WTC11 (cell line): ENCODE data around the gene SRPRB. TPM values are rescaled to one million over a fixed set of nuclear protein-coding genes. Genes with fewer than 3 reads are reported as not detected.
"Not testable (repeated sequence)": the region's sequence is repeated elsewhere in the genome, so short reads cannot be mapped to it uniquely, and the experiment has no call there.

ENCODE experiments used
- ATAC-seq: fragments of 200-7000 bp; cut with Tn5 transposase; 2 replicates; pipeline ENCODE4 v1.10.0; 2021; ENCODE audit warnings: mild to moderate bottlenecking, moderate library complexity
- CTCF ChIA-PET: fragments of 300-600 bp; sonication (Branson Sonifier 250); formaldehyde crosslinking; loops from one replicate; lab custom pipeline; 2021; ENCODE audit warnings: antibody characterized with exemption; lab: Charles Lee
- POLR2A ChIA-PET: fragments of 350-600 bp; sonication (Branson Sonifier 250); formaldehyde crosslinking; loops from one replicate; lab custom pipeline; 2021; ENCODE audit warnings: antibody characterized with exemption; lab: Charles Lee
- DNase-seq: peaks from one replicate; pipeline ENCODE4 v3.0.0; 2021; ENCODE audit warnings: low spot score
- H3K27ac Mint-ChIP-seq: 2 replicates; pipeline ENCODE4 v1.8.0; 2021; ENCODE audit warnings: mixed read lengths
- H3K27me3 Mint-ChIP-seq: 2 replicates; pipeline ENCODE4 v1.8.0; 2021; ENCODE audit warnings: low read depth, mild to moderate bottlenecking, moderate library complexity, mixed read lengths
- H3K36me3 Mint-ChIP-seq: 2 replicates; pipeline ENCODE4 v1.8.0; 2021; ENCODE audit warnings: mixed read lengths
- H3K4me1 Mint-ChIP-seq: 2 replicates; pipeline ENCODE4 v1.8.0; 2022; ENCODE audit warnings: mixed read lengths
- H3K4me3 Mint-ChIP-seq: 2 replicates; pipeline ENCODE4 v1.8.0; 2021; ENCODE audit warnings: mild to moderate bottlenecking, moderate library complexity, mixed read lengths
- H3K9me3 Mint-ChIP-seq: 2 replicates; pipeline ENCODE4 v1.8.0; 2021; ENCODE audit warnings: mixed read lengths
- CREM ChIP-seq: sonication (generic); formaldehyde crosslinking; IDR thresholded peaks from 2 replicates; pipeline ENCODE4 v1.8.1; 2022; ENCODE audit warnings: mild to moderate bottlenecking, missing genetic modification reagents, moderate library complexity
- ELF4 ChIP-seq: sonication (generic); formaldehyde crosslinking; IDR thresholded peaks from 2 replicates; pipeline ENCODE4 v1.8.1; 2022; ENCODE audit warnings: low read depth, mild to moderate bottlenecking, moderate library complexity, missing genetic modification reagents
- HMGXB4 ChIP-seq: sonication (generic); formaldehyde crosslinking; IDR thresholded peaks from 2 replicates; pipeline ENCODE4 v1.8.1; 2023; ENCODE audit warnings: mild to moderate bottlenecking, moderate library complexity, missing genetic modification reagents
- JUN ChIP-seq: sonication (generic); formaldehyde crosslinking; IDR thresholded peaks from 2 replicates; pipeline ENCODE4 v1.8.0; 2023; ENCODE audit warnings: mild to moderate bottlenecking, missing genetic modification reagents
- PREB ChIP-seq: sonication (generic); formaldehyde crosslinking; IDR thresholded peaks from 2 replicates; pipeline ENCODE4 v1.8.1; 2022; ENCODE audit warnings: mild to moderate bottlenecking, missing genetic modification reagents, moderate library complexity, borderline replicate concordance
- PRRX2 ChIP-seq: fragments of 250-450 bp; sonication (Bioruptor Pico); IDR thresholded peaks from 2 replicates; pipeline ENCODE4 v1.8.0; 2021; ENCODE audit warnings: mild to moderate bottlenecking
- TP53 ChIP-seq: sonication (generic); formaldehyde crosslinking; IDR thresholded peaks from 2 replicates; pipeline ENCODE4 v1.8.1; 2023; ENCODE audit warnings: mild to moderate bottlenecking, missing genetic modification reagents
- ZNF138 ChIP-seq: sonication (generic); formaldehyde crosslinking; conservative IDR thresholded peaks from 2 replicates; pipeline ENCODE4 v1.8.1; 2022; ENCODE audit warnings: mild to moderate bottlenecking, moderate library complexity, missing genetic modification reagents
- ZNF281 ChIP-seq: sonication (generic); formaldehyde crosslinking; IDR thresholded peaks from 2 replicates; pipeline ENCODE4 v1.8.0; 2023; ENCODE audit warnings: mild to moderate bottlenecking, missing genetic modification reagents
- total RNA-seq: library from RNA; stranded (reverse); gene quantifications from 3 replicates; pipeline ENCODE4 v1.2.3, GENCODE V29; 2021
- TF ChIP-seq, protein P1 (sequence below): sonication (generic); formaldehyde crosslinking; IDR thresholded peaks from 2 replicates; pipeline ENCODE4 v1.8.1; 2022; ENCODE audit warnings: low read depth, mild to moderate bottlenecking, moderate library complexity, missing genetic modification reagents, borderline replicate concordance
- TF ChIP-seq, protein P2 (sequence below): fragments of 250-450 bp; sonication (Bioruptor Pico); IDR thresholded peaks from 2 replicates; pipeline ENCODE4 v1.8.0; 2021; ENCODE audit warnings: mild to moderate bottlenecking
- TF ChIP-seq, protein P3 (sequence below): sonication (generic); formaldehyde crosslinking; conservative IDR thresholded peaks from 2 replicates; pipeline ENCODE4 v1.8.1; 2023; ENCODE audit warnings: mild to moderate bottlenecking, low read depth, missing genetic modification reagents, moderate library complexity

The SRPRB gene
- total RNA-seq, 1 experiment from 2014 or later, result 40.9 TPM

GRCh38 chr3:133779626-133780203, 25.9 kb upstream of the SRPRB start:
- Mint-ChIP-seq H3K27me3 (no peaks in the 10 kb centered on the region), H3K4me3 (no peak overlapping the region), H3K9me3 (peaks cover 8% of the 10 kb centered on the region; the same call in 1 of the 2 replicates), H3K36me3 (peaks cover 4% of the 10 kb centered on the region), H3K4me1 (peaks cover 11% of the 10 kb centered on the region), H3K27ac (no peak overlapping the region)
- POLR2A ChIA-PET, result no interaction called here
- CTCF ChIA-PET, result no interaction called here
- DNase-seq (no peak), ATAC-seq (no peak)
- TF ChIP-seq, protein P1, sequence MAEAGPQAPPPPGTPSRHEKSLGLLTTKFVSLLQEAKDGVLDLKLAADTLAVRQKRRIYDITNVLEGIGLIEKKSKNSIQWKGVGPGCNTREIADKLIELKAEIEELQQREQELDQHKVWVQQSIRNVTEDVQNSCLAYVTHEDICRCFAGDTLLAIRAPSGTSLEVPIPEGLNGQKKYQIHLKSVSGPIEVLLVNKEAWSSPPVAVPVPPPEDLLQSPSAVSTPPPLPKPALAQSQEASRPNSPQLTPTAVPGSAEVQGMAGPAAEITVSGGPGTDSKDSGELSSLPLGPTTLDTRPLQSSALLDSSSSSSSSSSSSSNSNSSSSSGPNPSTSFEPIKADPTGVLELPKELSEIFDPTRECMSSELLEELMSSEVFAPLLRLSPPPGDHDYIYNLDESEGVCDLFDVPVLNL (CRISPR knock-in tag), result no peak
- no peak for TF ChIP-seq JUN
- TF ChIP-seq ELF4 (CRISPR knock-in tag), result no peak
- no peak for TF ChIP-seq HMGXB4 (CRISPR knock-in tag)
- TF ChIP-seq, protein P2, sequence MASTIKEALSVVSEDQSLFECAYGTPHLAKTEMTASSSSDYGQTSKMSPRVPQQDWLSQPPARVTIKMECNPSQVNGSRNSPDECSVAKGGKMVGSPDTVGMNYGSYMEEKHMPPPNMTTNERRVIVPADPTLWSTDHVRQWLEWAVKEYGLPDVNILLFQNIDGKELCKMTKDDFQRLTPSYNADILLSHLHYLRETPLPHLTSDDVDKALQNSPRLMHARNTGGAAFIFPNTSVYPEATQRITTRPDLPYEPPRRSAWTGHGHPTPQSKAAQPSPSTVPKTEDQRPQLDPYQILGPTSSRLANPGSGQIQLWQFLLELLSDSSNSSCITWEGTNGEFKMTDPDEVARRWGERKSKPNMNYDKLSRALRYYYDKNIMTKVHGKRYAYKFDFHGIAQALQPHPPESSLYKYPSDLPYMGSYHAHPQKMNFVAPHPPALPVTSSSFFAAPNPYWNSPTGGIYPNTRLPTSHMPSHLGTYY, result no peak
- TF ChIP-seq, protein P3, sequence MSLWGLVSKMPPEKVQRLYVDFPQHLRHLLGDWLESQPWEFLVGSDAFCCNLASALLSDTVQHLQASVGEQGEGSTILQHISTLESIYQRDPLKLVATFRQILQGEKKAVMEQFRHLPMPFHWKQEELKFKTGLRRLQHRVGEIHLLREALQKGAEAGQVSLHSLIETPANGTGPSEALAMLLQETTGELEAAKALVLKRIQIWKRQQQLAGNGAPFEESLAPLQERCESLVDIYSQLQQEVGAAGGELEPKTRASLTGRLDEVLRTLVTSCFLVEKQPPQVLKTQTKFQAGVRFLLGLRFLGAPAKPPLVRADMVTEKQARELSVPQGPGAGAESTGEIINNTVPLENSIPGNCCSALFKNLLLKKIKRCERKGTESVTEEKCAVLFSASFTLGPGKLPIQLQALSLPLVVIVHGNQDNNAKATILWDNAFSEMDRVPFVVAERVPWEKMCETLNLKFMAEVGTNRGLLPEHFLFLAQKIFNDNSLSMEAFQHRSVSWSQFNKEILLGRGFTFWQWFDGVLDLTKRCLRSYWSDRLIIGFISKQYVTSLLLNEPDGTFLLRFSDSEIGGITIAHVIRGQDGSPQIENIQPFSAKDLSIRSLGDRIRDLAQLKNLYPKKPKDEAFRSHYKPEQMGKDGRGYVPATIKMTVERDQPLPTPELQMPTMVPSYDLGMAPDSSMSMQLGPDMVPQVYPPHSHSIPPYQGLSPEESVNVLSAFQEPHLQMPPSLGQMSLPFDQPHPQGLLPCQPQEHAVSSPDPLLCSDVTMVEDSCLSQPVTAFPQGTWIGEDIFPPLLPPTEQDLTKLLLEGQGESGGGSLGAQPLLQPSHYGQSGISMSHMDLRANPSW (CRISPR knock-in tag), result no peak
- TF ChIP-seq TP53 (CRISPR knock-in tag), result no peak
- no peak for TF ChIP-seq CREM (CRISPR knock-in tag)
- TF ChIP-seq ZNF138 (CRISPR knock-in tag), result no peak
- no peak for TF ChIP-seq PREB (CRISPR knock-in tag)
- no peak for TF ChIP-seq PRRX2 (CRISPR knock-in tag)
- TF ChIP-seq ZNF281 (CRISPR knock-in tag), result no peak

- H3K27ac Mint-ChIP-seq, H3K27me3 Mint-ChIP-seq, H3K9me3 Mint-ChIP-seq, H3K36me3 Mint-ChIP-seq, H3K4me3 Mint-ChIP-seq, POLR2A ChIA-PET, CTCF ChIA-PET, DNase-seq, ATAC-seq: not testable (repeated sequence)
- H3K4me1 Mint-ChIP-seq, result peaks cover 11% of the 10 kb centered on the region
Observed at GRCh38 chr3:133780756-133781155, 24.9 kb upstream of the SRPRB start.
